A549 (cell line): Measurements from ENCODE around the gene MAD1L1.

Source experiments
- CEBPB ChIP-seq, 2 experiments: fragments of >200 bp in 1 of 2; sonication (Bioruptor Twin) in 1 of 2; formaldehyde crosslinking in 1 of 2; IDR thresholded peaks; 2 replicates each; pipeline ENCODE4 v1.6.1; 2012 to 2016
- CTCF ChIP-seq: fragments of >200 bp; sonication (Bioruptor Twin); formaldehyde crosslinking; IDR thresholded peaks from 3 replicates; pipeline ENCODE4 v1.5.1; 2016
- ELK1 ChIP-seq: fragments of 150-350 bp; IDR thresholded peaks from 2 replicates; pipeline ENCODE4 v1.6.1; 2014; ENCODE audit warnings: low read depth, mild to moderate bottlenecking, low read length
- EP300 ChIP-seq, 2 experiments: fragments of >200 bp; sonication (Bioruptor Twin); formaldehyde crosslinking; IDR thresholded peaks; 2 replicates in 1 of 2; 3 replicates in 1 of 2; pipeline ENCODE4 v1.6.1; 2016 to 2017
- ESRRA ChIP-seq: fragments of 150-350 bp; IDR thresholded peaks from 2 replicates; pipeline ENCODE4 v1.6.1; 2014; ENCODE audit warnings: mild to moderate bottlenecking, low read length, borderline replicate concordance
- GATA3 ChIP-seq: IDR thresholded peaks from 2 replicates; pipeline ENCODE4 v1.6.1; 2012; ENCODE audit warnings: borderline replicate concordance
- HOXA7 ChIP-seq: fragments of 250-450 bp; sonication (Bioruptor Pico); IDR thresholded peaks from 2 replicates; pipeline ENCODE4 v1.5.0; 2020; ENCODE audit warnings: mild to moderate bottlenecking, moderate library complexity
- JUN ChIP-seq, 2 experiments: fragments of >200 bp; sonication (Bioruptor Twin); formaldehyde crosslinking; IDR thresholded peaks; 2 replicates in 1 of 2; 3 replicates in 1 of 2; pipeline ENCODE4 v1.6.1; 2016 to 2017
- MAX ChIP-seq: IDR thresholded peaks from 2 replicates; pipeline ENCODE4 v1.6.1; 2012
- PHF8 ChIP-seq: fragments of 200-600 bp; sonication (generic); IDR thresholded peaks from 2 replicates; pipeline ENCODE4 v1.6.1; 2016; ENCODE audit warnings: low read depth, mild to moderate bottlenecking, antibody characterized with exemption, moderate library complexity, borderline replicate concordance
- POLR2A ChIP-seq: IDR thresholded peaks from 2 replicates; pipeline ENCODE4 v1.6.1; 2012; ENCODE audit warnings: mild to moderate bottlenecking, low read length
- RAD21 ChIP-seq, 2 experiments: fragments of >200 bp in 1 of 2; sonication (Bioruptor Twin) in 1 of 2; formaldehyde crosslinking in 1 of 2; IDR thresholded peaks in 1 of 2; conservative IDR thresholded peaks in 1 of 2; 2 replicates in 1 of 2; 3 replicates in 1 of 2; pipeline ENCODE4 v1.6.1; 2012 to 2018; ENCODE audit warnings: inconsistent platforms in 1 of 2
- SMC3 ChIP-seq: fragments of >200 bp; sonication (Bioruptor Twin); formaldehyde crosslinking; IDR thresholded peaks from 3 replicates; pipeline ENCODE4 v1.6.1; 2018; ENCODE audit warnings: inconsistent platforms
- TF ChIP-seq, protein P1 (sequence below): fragments of 200-600 bp; sonication (generic); IDR thresholded peaks from 2 replicates; pipeline ENCODE4 v1.6.1; 2016; ENCODE audit warnings: antibody characterized with exemption, mild to moderate bottlenecking, moderate library complexity

GRCh38 chr7:2032876-2033407 lies 199.8 kb downstream of the MAD1L1 start:
- TF ChIP-seq SMC3 (no peak), POLR2A (no peak), CTCF (no peak), JUN (IDR thresholded peaks at IDR 0.05) (no peak), RAD21 (conservative IDR thresholded peaks at IDR 0.05 in 1 of 2, IDR thresholded peaks at IDR 0.05 in 1 of 2) (no peak), CEBPB (IDR thresholded peaks at IDR 0.05) (no peak), ELK1 (no peak), ESRRA (no peak), MAX (no peak), GATA3 (no peak), EP300 (IDR thresholded peaks at IDR 0.05) (no peak), HOXA7 (CRISPR knock-in tag) (no peak), PHF8 (no peak)
- TF ChIP-seq, protein P1, sequence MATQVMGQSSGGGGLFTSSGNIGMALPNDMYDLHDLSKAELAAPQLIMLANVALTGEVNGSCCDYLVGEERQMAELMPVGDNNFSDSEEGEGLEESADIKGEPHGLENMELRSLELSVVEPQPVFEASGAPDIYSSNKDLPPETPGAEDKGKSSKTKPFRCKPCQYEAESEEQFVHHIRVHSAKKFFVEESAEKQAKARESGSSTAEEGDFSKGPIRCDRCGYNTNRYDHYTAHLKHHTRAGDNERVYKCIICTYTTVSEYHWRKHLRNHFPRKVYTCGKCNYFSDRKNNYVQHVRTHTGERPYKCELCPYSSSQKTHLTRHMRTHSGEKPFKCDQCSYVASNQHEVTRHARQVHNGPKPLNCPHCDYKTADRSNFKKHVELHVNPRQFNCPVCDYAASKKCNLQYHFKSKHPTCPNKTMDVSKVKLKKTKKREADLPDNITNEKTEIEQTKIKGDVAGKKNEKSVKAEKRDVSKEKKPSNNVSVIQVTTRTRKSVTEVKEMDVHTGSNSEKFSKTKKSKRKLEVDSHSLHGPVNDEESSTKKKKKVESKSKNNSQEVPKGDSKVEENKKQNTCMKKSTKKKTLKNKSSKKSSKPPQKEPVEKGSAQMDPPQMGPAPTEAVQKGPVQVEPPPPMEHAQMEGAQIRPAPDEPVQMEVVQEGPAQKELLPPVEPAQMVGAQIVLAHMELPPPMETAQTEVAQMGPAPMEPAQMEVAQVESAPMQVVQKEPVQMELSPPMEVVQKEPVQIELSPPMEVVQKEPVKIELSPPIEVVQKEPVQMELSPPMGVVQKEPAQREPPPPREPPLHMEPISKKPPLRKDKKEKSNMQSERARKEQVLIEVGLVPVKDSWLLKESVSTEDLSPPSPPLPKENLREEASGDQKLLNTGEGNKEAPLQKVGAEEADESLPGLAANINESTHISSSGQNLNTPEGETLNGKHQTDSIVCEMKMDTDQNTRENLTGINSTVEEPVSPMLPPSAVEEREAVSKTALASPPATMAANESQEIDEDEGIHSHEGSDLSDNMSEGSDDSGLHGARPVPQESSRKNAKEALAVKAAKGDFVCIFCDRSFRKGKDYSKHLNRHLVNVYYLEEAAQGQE, result no peak
